Type B pancreatic cell (in vitro differentiated cells): ENCODE results near the gene SNX13. TPM values are rescaled to one million over a fixed set of nuclear protein-coding genes. Genes with fewer than 3 reads are reported as not detected.

Experiments
- DNase-seq: peaks from one replicate; pipeline ENCODE4 v3.0.0; 2021; ENCODE audit warnings: mixed read lengths; ENCODE audit not compliant: unreplicated experiment; ENCODE audit errors: extremely low spot score
- H3K27ac Mint-ChIP-seq: 2 replicates; pipeline ENCODE4 v1.8.0; 2021; ENCODE audit warnings: mild to moderate bottlenecking, mixed read lengths
- H3K27me3 Mint-ChIP-seq: 2 replicates; pipeline ENCODE4 v1.8.0; 2021; ENCODE audit warnings: mixed read lengths
- H3K36me3 Mint-ChIP-seq: 2 replicates; pipeline ENCODE4 v1.8.0; 2021; ENCODE audit warnings: mixed read lengths
- H3K4me1 Mint-ChIP-seq: one replicate; pipeline ENCODE4 v1.8.0; 2021; ENCODE audit warnings: mixed read lengths; ENCODE audit not compliant: unreplicated experiment
- H3K4me3 Mint-ChIP-seq: 2 replicates; pipeline ENCODE4 v1.8.0; 2021; ENCODE audit warnings: mild to moderate bottlenecking, mixed read lengths
- H3K9me3 Mint-ChIP-seq: 2 replicates; pipeline ENCODE4 v1.8.0; 2021; ENCODE audit warnings: mixed read lengths
- total RNA-seq: library from RNA; stranded (reverse); gene quantifications from 2 replicates; pipeline ENCODE4 v1.2.1, GENCODE V29; 2021; ENCODE audit warnings: low replicate concordance
- TF ChIP-seq, protein P1 (sequence below): fragments of 200-600 bp; sonication (generic); conservative IDR thresholded peaks from 2 replicates; pipeline ENCODE4 v1.5.0; 2021; ENCODE audit warnings: antibody characterized with exemption, mild to moderate bottlenecking

SNX13 gene
- total RNA-seq, 1 donor from 2014 or later, result 48.9 TPM

- Mint-ChIP-seq H3K4me1 (no peaks in the 10 kb centered on the region), H3K4me3 (no peak overlapping the region), H3K27me3 (no peaks in the 10 kb centered on the region), H3K9me3 (no peaks in the 10 kb centered on the region), H3K36me3 (no peaks in the 10 kb centered on the region), H3K27ac (no peak overlapping the region)
- DNase-seq, result no peak
- TF ChIP-seq, protein P1, sequence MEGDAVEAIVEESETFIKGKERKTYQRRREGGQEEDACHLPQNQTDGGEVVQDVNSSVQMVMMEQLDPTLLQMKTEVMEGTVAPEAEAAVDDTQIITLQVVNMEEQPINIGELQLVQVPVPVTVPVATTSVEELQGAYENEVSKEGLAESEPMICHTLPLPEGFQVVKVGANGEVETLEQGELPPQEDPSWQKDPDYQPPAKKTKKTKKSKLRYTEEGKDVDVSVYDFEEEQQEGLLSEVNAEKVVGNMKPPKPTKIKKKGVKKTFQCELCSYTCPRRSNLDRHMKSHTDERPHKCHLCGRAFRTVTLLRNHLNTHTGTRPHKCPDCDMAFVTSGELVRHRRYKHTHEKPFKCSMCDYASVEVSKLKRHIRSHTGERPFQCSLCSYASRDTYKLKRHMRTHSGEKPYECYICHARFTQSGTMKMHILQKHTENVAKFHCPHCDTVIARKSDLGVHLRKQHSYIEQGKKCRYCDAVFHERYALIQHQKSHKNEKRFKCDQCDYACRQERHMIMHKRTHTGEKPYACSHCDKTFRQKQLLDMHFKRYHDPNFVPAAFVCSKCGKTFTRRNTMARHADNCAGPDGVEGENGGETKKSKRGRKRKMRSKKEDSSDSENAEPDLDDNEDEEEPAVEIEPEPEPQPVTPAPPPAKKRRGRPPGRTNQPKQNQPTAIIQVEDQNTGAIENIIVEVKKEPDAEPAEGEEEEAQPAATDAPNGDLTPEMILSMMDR, result no peak
Measured at GRCh38 chr7:17957871-17958270, 17.6 kb upstream of the SNX13 start.

DNA sequence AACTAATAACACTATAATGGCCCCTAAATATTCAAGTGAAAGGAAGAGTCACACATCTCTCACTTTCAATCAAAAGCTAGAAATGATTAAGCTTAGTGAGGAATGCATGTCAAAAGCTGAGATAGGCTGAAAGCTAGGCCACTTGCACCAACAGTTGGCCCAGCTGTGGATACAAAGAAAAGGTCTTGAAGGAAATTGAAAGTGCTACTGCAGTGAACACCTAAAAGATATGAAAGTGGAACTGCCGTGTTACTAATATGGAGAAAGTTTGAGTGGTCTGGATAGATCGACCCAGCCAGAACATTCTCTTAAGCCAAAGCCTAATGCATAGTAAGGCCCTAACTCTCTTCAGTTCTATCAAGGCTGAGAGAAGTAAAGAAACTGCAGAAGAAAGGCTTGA, 12.1 kb upstream of the SNX13 start:
- Mint-ChIP-seq H3K27ac (no peak overlapping the region), H3K4me3 (no peak overlapping the region), H3K4me1 (no peaks in the 10 kb centered on the region), H3K36me3 (no peaks in the 10 kb centered on the region), H3K9me3 (no peaks in the 10 kb centered on the region), H3K27me3 (no peaks in the 10 kb centered on the region)
- TF ChIP-seq, protein P1, result no peak
- DNase-seq, result no peak

DNA sequence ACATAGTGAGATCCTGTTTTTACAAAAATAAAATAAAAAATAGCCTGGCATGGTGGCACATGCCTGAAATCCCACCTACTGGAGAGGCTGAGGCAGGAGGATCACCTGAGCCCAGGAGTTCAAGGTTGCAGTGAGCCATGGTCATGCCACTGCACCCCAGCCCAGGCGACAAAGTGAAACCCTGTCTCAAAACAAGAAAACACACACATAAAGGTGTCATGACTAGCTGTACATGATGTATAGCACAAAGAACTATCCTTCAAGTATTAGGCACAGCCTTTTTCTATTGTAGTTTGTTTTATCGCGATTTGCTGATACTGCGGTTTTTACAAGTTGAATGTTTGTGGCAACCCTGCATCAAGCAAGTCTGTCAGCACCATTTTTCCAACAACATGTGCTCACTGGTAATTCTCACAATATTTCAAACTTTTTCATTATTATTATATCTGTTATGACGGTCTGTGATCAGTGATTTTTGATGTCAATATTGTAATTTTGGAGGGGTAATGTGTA, 11.5 kb upstream of the SNX13 start:
- H3K4me3 Mint-ChIP-seq, result no peak overlapping the region
- H3K27me3 Mint-ChIP-seq, result no peaks in the 10 kb centered on the region

GRCh38 chr7:17948526-17949238, 8.4 kb upstream of the SNX13 start:
- Mint-ChIP-seq H3K9me3 (no peaks in the 10 kb centered on the region), H3K27ac (no peak overlapping the region), H3K36me3 (no peaks in the 10 kb centered on the region), H3K4me3 (no peak overlapping the region), H3K4me1 (no peaks in the 10 kb centered on the region), H3K27me3 (no peaks in the 10 kb centered on the region)
- TF ChIP-seq, protein P1, result no peak
- DNase-seq, result no peak

More for the DNA sequence above, 11.5 kb upstream of the SNX13 start:
- no peak overlapping the region for H3K27ac Mint-ChIP-seq
- no peaks in the 10 kb centered on the region for H3K9me3 Mint-ChIP-seq
- no peak for DNase-seq
- no peaks in the 10 kb centered on the region for H3K4me1 Mint-ChIP-seq
- no peaks in the 10 kb centered on the region for H3K36me3 Mint-ChIP-seq
- TF ChIP-seq, protein P1, result no peak

GRCh38 chr7:17947620-17948019, 7.3 kb upstream of the SNX13 start:
- H3K4me3 Mint-ChIP-seq, result no peak overlapping the region
- no peaks in the 10 kb centered on the region for H3K4me1 Mint-ChIP-seq
- H3K9me3 Mint-ChIP-seq, result no peaks in the 10 kb centered on the region
- no peak for DNase-seq
- H3K36me3 Mint-ChIP-seq, result no peaks in the 10 kb centered on the region
- TF ChIP-seq, protein P1, result no peak
- H3K27ac Mint-ChIP-seq, result no peak overlapping the region
- H3K27me3 Mint-ChIP-seq, result no peaks in the 10 kb centered on the region
